DOHH2 (cell line): ENCODE measurements around the gene NPIPA3.
"Not testable (repeated sequence)": the region's sequence is repeated elsewhere in the genome, so short reads cannot be mapped to it uniquely, and the experiment has no call there.

Source experiments
- H3F3A ChIP-seq: fragments of 200-600 bp; sonication (generic), shearing (Covaris generic); 2 replicates; pipeline ENCODE4 v1.6.0; 2016; ENCODE audit warnings: antibody characterized with exemption, mild to moderate bottlenecking; ENCODE audit not compliant: control insufficient read depth, insufficient read depth
- H3K27ac ChIP-seq: fragments of 200-600 bp; sonication (generic); 2 replicates; pipeline ENCODE4 v1.5.1; 2014; ENCODE audit warnings: low read depth, mild to moderate bottlenecking, low read length, moderate library complexity
- H3K27me3 ChIP-seq: fragments of 200-600 bp; sonication (generic); 2 replicates; pipeline ENCODE4 v1.6.1; 2014; ENCODE audit warnings: mild to moderate bottlenecking, low read length, mixed read lengths; ENCODE audit not compliant: control insufficient read depth
- H3K36me3 ChIP-seq: fragments of 200-600 bp; sonication (generic); 2 replicates; pipeline ENCODE4 v1.6.1; 2014; ENCODE audit warnings: mild to moderate bottlenecking, low read length, moderate library complexity, mixed read lengths; ENCODE audit not compliant: control insufficient read depth
- H3K4me1 ChIP-seq: fragments of 200-600 bp; sonication (generic); 2 replicates; pipeline ENCODE4 v1.6.1; 2014; ENCODE audit warnings: mild to moderate bottlenecking, low read length, mixed read lengths; ENCODE audit not compliant: control insufficient read depth
- H3K4me2 ChIP-seq: fragments of 200-600 bp; sonication (generic); 2 replicates; pipeline ENCODE4 v1.6.0; 2014; ENCODE audit warnings: mild to moderate bottlenecking, low read length, moderate library complexity
- H3K4me3 ChIP-seq: fragments of 200-600 bp; sonication (generic); 2 replicates; pipeline ENCODE4 v1.5.1; 2014; ENCODE audit warnings: mild to moderate bottlenecking, low read length, mixed read lengths
- H3K79me2 ChIP-seq: fragments of 200-600 bp; sonication (generic); 2 replicates; pipeline ENCODE4 v1.6.1; 2014; ENCODE audit warnings: mild to moderate bottlenecking, low read length, mixed read lengths; ENCODE audit not compliant: control insufficient read depth
- H3K9me2 ChIP-seq: fragments of 200-600 bp; sonication (generic); replicated peaks from 2 replicates; pipeline ENCODE4 v1.6.1; 2014; ENCODE audit warnings: mild to moderate bottlenecking, low read length, mixed read lengths; ENCODE audit not compliant: control insufficient read depth
- H3K9me3 ChIP-seq: fragments of 200-600 bp; sonication (generic); 2 replicates; pipeline ENCODE4 v1.6.1; 2014; ENCODE audit warnings: antibody characterized with exemption, low read length, mixed read lengths; ENCODE audit not compliant: control insufficient read depth, insufficient read depth
- H4K20me1 ChIP-seq: fragments of 200-600 bp; sonication (generic); 2 replicates; pipeline ENCODE4 v1.6.0; 2014; ENCODE audit warnings: low read depth, mild to moderate bottlenecking, antibody characterized with exemption, low read length, moderate library complexity; ENCODE audit not compliant: control insufficient read depth, insufficient read depth

NPIPA3 gene

GRCh38 chr16:14733233-14733632 lies 30.0 kb downstream of the NPIPA3 start:
- not testable (repeated sequence) for H3K79me2 ChIP-seq, H3K27me3 ChIP-seq, H3K27ac ChIP-seq, H3K36me3 ChIP-seq, H4K20me1 ChIP-seq, H3F3A ChIP-seq, H3K9me2 ChIP-seq, H3K4me2 ChIP-seq, H3K4me1 ChIP-seq, H3K9me3 ChIP-seq, H3K4me3 ChIP-seq

GRCh38 chr16:14740832-14741385 lies 37.7 kb downstream of the NPIPA3 start:
- not testable (repeated sequence) for H3K9me2 ChIP-seq, H3K4me1 ChIP-seq, H3K27ac ChIP-seq, H3K9me3 ChIP-seq, H3K36me3 ChIP-seq, H4K20me1 ChIP-seq, H3K79me2 ChIP-seq, H3K4me3 ChIP-seq, H3K4me2 ChIP-seq, H3F3A ChIP-seq, H3K27me3 ChIP-seq

- H3K4me3 ChIP-seq, H3F3A ChIP-seq, H3K9me2 ChIP-seq, H3K79me2 ChIP-seq, H3K36me3 ChIP-seq, H4K20me1 ChIP-seq, H3K4me1 ChIP-seq, H3K27me3 ChIP-seq, H3K27ac ChIP-seq, H3K4me2 ChIP-seq, H3K9me3 ChIP-seq: not testable (repeated sequence)
Measured at GRCh38 chr16:14741794-14742193, 38.6 kb downstream of the NPIPA3 start.

- not testable (repeated sequence) for H3K4me2 ChIP-seq, H3K79me2 ChIP-seq, H3K27me3 ChIP-seq, H3K9me2 ChIP-seq, H4K20me1 ChIP-seq, H3K27ac ChIP-seq, H3K4me1 ChIP-seq, H3F3A ChIP-seq, H3K36me3 ChIP-seq, H3K9me3 ChIP-seq, H3K4me3 ChIP-seq
Measured at GRCh38 chr16:14742273-14743128, 39.3 kb downstream of the NPIPA3 start, which contains the start of gene NPIPA2. TSS of gene NPIPA2 (plus strand) at chr16:14742533. CDS start at chr16:14748066, 5,533 bp downstream.

GRCh38 chr16:14773654-14774053 lies 70.4 kb downstream of the NPIPA3 start:
- H3K27me3 ChIP-seq, H3K27ac ChIP-seq, H3K79me2 ChIP-seq, H4K20me1 ChIP-seq, H3F3A ChIP-seq, H3K36me3 ChIP-seq, H3K4me1 ChIP-seq, H3K9me3 ChIP-seq, H3K4me3 ChIP-seq, H3K9me2 ChIP-seq, H3K4me2 ChIP-seq: not testable (repeated sequence)

- H3K27me3 ChIP-seq, H3K36me3 ChIP-seq, H3K9me2 ChIP-seq, H3K9me3 ChIP-seq, H4K20me1 ChIP-seq, H3K4me2 ChIP-seq, H3F3A ChIP-seq, H3K79me2 ChIP-seq, H3K4me3 ChIP-seq, H3K4me1 ChIP-seq, H3K27ac ChIP-seq: not testable (repeated sequence)
Measured at GRCh38 chr16:14775624-14776023, 72.4 kb downstream of the NPIPA3 start.
